ENCODE results near the gene TMIE. TPM values are rescaled to one million over a fixed set of nuclear protein-coding genes. Genes with fewer than 3 reads are reported as not detected.

The TMIE gene
- total RNA-seq, 1 experiment from 2014 or later: 1.1 TPM

DNA sequence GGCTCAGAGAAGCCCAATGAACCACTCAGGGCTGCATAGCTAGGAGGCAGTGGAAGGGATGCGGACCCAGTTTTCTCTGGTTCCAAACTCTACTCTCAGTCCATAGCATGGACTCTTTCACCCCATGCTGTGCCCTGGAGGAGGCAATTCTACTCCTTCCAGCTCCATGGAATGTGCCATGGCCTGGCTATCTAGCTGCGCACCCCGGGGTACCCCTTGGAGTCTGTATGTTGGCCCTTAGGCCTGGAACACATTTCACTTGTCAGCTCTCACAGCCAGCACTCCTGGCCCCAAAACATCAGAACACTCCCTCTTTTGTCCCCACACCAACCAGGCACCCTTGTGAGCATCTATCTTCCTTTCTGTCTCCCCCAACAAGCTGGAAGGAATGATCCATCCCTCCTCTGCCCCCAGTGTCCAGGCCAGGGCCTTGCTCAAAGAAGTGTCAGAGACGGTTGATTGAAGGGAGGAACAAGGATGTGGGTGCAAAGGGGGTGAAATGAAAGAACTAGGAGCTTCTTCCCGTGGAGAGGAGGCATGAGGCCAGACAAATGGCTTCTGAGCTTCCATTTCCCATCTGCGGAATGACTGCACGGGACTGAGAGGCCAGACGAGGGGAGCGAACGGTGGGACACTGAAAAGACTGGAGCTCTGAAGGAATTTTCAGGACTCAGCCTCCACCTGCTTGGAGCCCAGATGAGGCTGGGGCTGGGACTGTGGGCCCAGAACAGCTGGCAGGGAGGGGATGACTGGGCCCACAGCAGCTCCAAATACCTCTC is 13.7 kb downstream of the TMIE start:
- in situ Hi-C loops (cut with HindIII; ENCODE audit: low pct_unique_long_range_greater_than_20kb, low sequenced_read_pairs) (no loop called here), intact Hi-C loops (cut with micrococcal nuclease; ENCODE audit: unreplicated experiment) (no loop called here)
- DNase-seq (ENCODE audit: low read depth, low spot score) (no peak), ATAC-seq (no peak)
- TF ChIP-seq TCF7L2 (IDR thresholded peaks at IDR 0.05; ENCODE audit: low read depth, low read length): no peak
- TF ChIP-seq, protein P1, sequence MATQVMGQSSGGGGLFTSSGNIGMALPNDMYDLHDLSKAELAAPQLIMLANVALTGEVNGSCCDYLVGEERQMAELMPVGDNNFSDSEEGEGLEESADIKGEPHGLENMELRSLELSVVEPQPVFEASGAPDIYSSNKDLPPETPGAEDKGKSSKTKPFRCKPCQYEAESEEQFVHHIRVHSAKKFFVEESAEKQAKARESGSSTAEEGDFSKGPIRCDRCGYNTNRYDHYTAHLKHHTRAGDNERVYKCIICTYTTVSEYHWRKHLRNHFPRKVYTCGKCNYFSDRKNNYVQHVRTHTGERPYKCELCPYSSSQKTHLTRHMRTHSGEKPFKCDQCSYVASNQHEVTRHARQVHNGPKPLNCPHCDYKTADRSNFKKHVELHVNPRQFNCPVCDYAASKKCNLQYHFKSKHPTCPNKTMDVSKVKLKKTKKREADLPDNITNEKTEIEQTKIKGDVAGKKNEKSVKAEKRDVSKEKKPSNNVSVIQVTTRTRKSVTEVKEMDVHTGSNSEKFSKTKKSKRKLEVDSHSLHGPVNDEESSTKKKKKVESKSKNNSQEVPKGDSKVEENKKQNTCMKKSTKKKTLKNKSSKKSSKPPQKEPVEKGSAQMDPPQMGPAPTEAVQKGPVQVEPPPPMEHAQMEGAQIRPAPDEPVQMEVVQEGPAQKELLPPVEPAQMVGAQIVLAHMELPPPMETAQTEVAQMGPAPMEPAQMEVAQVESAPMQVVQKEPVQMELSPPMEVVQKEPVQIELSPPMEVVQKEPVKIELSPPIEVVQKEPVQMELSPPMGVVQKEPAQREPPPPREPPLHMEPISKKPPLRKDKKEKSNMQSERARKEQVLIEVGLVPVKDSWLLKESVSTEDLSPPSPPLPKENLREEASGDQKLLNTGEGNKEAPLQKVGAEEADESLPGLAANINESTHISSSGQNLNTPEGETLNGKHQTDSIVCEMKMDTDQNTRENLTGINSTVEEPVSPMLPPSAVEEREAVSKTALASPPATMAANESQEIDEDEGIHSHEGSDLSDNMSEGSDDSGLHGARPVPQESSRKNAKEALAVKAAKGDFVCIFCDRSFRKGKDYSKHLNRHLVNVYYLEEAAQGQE (IDR thresholded peaks at IDR 0.05; ENCODE audit: insufficient read depth in 1 of 2, low read depth in 2 of 2, low read length in 1 of 2): no peak
- BruUV-seq (replicated peaks): no TSS peak
- no peak overlapping the region for H3K27ac ChIP-seq (ENCODE audit: low read length)
- peaks cover 6% of the 10 kb centered on the region; the same call in 1 of the 2 replicates for H3K4me1 ChIP-seq (ENCODE audit: control insufficient read depth, insufficient read depth, low read length)
- ChIA-PET CTCF (no interaction called here), POLR2A (no interaction called here)
- no peaks in the 10 kb centered on the region for H3K36me3 ChIP-seq (ENCODE audit: control insufficient read depth, insufficient read depth, low read length)
- H3K9me3 ChIP-seq (ENCODE audit: control insufficient read depth, insufficient read depth, low read depth, low read length): no peaks in the 10 kb centered on the region
- H3K4me3 ChIP-seq (ENCODE audit: low read depth in 2 of 2, low read length in 2 of 2): no peak overlapping the region
- H3K27me3 ChIP-seq (ENCODE audit: control insufficient read depth, insufficient read depth, low read length): no peaks in the 10 kb centered on the region

DNA sequence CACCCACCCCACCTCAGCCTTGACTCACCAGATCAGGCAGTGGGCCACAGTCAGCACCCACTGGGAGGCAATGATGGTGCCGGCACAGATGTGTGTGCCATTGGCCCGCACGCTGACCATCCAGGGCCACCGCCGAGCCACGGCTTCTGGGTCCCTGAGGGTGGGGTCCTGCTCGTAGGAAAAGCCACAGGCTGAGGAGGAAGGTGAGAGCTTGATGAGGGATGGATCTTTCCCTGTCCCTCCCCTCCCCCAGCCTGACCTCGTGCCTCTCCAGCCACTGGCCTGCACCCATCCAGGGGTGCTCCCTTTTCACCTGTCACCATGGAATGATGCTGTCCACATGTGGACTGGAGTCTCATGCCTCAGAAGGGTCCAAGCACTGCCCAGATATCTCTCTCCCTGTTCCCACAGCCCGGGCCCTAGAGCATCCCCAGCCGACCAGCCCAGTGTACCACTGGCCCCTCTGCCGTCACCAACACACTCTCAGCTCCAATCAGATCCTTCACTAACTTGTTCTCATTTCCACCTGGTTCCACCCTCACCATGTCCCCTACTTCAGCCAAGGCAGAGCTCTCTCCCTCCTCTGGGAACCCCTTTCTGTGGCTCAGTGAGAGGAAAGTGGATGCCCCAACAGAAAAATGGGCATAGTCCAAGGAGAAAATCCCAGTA is 14.4 kb downstream of the TMIE start:
- no peaks in the 10 kb centered on the region for H3K36me3 ChIP-seq (ENCODE audit: control insufficient read depth, insufficient read depth, low read length)
- peaks cover 6% of the 10 kb centered on the region; the same call in 1 of the 2 replicates for H3K4me1 ChIP-seq (ENCODE audit: control insufficient read depth, insufficient read depth, low read length)
- no peak overlapping the region for H3K27ac ChIP-seq (ENCODE audit: low read length)
- CTCF ChIA-PET: no interaction called here
- in situ Hi-C loops (cut with HindIII; ENCODE audit: low pct_unique_long_range_greater_than_20kb, low sequenced_read_pairs): no loop called here
- H3K9me3 ChIP-seq (ENCODE audit: control insufficient read depth, insufficient read depth, low read depth, low read length): no peaks in the 10 kb centered on the region
- intact Hi-C loops (cut with micrococcal nuclease; ENCODE audit: unreplicated experiment): no loop called here
- no peak for ATAC-seq
- POLR2A ChIA-PET: no interaction called here
- no peaks in the 10 kb centered on the region for H3K27me3 ChIP-seq (ENCODE audit: control insufficient read depth, insufficient read depth, low read length)
- DNase-seq (ENCODE audit: low read depth, low spot score): no peak
- no peak overlapping the region for H3K4me3 ChIP-seq (ENCODE audit: low read depth in 2 of 2, low read length in 2 of 2)
- TF ChIP-seq, protein P1 (IDR thresholded peaks at IDR 0.05; ENCODE audit: insufficient read depth in 1 of 2, low read depth in 2 of 2, low read length in 1 of 2): no peak
- no peak for TF ChIP-seq POLR2AphosphoS5 (IDR thresholded peaks at IDR 0.05; ENCODE audit: low read depth, low read length)
- TF ChIP-seq, protein P2, sequence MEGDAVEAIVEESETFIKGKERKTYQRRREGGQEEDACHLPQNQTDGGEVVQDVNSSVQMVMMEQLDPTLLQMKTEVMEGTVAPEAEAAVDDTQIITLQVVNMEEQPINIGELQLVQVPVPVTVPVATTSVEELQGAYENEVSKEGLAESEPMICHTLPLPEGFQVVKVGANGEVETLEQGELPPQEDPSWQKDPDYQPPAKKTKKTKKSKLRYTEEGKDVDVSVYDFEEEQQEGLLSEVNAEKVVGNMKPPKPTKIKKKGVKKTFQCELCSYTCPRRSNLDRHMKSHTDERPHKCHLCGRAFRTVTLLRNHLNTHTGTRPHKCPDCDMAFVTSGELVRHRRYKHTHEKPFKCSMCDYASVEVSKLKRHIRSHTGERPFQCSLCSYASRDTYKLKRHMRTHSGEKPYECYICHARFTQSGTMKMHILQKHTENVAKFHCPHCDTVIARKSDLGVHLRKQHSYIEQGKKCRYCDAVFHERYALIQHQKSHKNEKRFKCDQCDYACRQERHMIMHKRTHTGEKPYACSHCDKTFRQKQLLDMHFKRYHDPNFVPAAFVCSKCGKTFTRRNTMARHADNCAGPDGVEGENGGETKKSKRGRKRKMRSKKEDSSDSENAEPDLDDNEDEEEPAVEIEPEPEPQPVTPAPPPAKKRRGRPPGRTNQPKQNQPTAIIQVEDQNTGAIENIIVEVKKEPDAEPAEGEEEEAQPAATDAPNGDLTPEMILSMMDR (IDR thresholded peaks at IDR 0.05): no peak
- TF ChIP-seq SIN3A (IDR thresholded peaks at IDR 0.05; ENCODE audit: borderline replicate concordance, insufficient read depth, low read depth, low read length): no peak
- TF ChIP-seq TCF7L2 (IDR thresholded peaks at IDR 0.05; ENCODE audit: low read depth, low read length): no peak
- no TSS peak for BruUV-seq (replicated peaks)
